GM12873 (cell line): ENCODE data around the gene NTN3.

Source experiments
- TF ChIP-seq, protein P1 (sequence below): IDR thresholded peaks from 2 replicates; pipeline ENCODE4 v1.5.1; 2012; ENCODE audit warnings: low read depth, mild to moderate bottlenecking, moderate library complexity, low read length, control low read depth; ENCODE audit not compliant: insufficient read depth; ENCODE audit errors: missing control alignments

Gene NTN3

DNA sequence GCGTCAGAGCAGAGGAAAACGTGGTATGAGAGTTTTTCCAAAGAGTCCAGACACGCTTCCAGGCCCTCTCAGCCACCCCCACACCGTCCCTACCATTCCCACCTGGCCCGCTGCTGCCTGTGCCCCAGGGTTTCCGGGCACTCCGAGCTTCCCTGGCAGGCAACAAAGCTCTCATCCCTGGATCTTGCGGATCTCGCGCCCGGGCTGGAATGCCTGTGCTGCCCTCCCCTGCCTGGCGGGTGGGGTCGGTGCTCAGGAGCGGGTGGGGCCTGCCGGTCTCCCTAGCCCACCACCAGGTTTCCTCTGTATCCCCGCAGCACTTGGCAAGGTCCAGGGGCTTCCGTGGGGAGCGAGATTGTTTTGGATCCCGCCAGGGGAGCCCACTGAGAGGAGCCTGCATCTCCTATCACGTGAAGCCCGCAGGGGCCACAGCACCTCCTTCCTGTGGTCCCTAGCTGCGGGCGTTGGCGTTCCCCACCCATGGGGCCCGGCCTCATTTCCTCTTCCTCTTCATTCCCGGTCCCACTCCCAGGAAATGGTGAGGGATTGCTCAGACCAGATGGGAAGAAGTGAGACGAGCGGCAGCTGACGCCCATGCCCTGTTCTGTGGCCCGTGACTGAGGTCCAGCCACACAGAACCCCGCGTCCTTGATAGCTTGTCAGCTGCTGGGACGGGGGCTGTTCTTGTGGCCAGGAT lies 14.9 kb downstream of the NTN3 start:
- TF ChIP-seq, protein P1, sequence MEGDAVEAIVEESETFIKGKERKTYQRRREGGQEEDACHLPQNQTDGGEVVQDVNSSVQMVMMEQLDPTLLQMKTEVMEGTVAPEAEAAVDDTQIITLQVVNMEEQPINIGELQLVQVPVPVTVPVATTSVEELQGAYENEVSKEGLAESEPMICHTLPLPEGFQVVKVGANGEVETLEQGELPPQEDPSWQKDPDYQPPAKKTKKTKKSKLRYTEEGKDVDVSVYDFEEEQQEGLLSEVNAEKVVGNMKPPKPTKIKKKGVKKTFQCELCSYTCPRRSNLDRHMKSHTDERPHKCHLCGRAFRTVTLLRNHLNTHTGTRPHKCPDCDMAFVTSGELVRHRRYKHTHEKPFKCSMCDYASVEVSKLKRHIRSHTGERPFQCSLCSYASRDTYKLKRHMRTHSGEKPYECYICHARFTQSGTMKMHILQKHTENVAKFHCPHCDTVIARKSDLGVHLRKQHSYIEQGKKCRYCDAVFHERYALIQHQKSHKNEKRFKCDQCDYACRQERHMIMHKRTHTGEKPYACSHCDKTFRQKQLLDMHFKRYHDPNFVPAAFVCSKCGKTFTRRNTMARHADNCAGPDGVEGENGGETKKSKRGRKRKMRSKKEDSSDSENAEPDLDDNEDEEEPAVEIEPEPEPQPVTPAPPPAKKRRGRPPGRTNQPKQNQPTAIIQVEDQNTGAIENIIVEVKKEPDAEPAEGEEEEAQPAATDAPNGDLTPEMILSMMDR: no peak

DNA sequence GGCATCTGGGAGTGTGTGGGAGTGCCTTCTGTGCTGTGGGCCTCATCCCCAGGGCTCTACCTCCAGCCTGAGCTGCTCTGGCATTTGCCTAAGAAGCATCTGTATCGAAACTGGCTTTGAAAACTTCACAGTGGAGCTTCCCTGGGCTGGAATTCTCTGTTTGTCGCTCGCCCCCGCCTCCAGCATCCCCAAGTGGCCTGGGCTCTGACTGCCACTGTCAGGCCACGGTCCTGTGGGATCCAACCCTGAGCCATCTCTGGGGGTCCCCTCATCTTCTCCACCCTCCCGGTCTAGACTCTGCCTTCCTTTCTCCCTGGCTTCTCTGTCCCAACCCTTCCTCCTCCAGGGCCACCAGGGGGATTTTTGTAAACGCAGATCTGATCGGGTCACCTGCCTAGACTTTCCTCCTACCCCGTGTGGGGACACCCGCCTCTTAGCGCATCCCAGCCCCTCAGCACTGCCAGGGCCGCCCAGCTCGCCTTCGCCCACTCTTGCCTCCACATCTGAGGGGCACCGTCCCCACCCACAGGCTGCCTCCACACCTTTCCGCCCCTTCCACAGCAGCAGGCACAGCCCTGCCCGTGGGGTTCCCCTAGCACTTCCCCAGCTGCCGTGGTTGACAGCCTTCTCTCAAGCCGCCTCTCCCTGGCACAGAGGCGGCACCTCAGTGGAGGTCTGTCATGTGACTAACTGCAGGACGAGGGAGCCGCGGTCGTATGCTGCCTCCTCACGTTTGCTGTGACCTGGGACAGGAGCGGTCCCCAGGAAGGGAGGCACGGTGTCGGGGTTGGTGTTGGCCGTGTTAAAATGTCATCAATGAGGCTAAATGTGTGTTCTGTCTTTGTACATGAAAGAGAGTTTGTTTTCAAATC lies 15.8 kb downstream of the NTN3 start:
- TF ChIP-seq, protein P1: peak; percentile 53

DNA sequence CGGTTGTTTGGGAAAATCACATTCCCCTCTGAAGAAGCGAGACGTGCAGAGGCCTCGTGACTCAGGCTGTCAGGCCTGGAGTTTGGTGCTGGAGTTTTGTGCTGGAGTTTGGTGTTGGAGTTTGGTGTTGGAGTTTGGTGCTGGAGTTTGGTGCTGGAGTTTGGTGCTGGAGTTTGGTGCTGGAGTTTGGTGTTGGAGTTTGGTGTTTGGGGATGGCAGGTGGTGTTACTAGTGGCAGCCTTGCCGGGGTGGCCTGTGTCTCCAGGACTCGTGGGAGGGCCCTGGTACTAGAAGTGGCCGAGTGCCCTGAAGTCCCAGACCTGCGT lies 16.4 kb downstream of the NTN3 start:
- TF ChIP-seq, protein P1: no peak

DNA sequence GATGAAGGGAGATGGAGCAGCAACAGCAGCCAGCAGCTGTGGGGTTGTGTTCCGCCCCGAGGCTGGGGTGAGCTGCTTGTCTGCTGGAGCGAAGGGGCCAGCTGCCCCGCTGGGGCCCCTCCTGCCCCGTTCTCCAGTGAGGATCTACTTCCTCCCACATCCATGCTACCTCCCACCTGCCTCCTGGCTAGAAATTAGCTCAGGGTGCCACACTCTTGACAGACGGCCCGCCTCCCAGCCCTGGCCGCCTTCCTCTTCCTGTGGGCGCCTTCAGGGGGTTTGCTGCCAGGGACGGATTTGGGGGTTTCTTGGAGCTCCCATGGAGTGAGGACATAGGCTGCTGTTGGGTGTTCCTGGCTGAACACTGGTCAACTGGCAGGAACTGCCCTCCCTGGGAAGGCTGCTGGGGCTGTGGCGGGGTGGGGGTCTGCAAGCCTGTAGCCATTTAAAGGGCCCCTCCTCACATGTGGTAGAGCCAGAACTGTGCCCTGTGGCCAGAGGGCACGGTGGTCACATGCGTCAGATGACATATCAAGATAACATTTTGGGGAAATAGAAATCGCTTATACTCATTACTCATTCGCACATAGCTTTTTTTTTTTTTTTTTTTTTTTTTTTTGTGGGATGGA lies 16.9 kb downstream of the NTN3 start:
- TF ChIP-seq, protein P1: no peak

DNA sequence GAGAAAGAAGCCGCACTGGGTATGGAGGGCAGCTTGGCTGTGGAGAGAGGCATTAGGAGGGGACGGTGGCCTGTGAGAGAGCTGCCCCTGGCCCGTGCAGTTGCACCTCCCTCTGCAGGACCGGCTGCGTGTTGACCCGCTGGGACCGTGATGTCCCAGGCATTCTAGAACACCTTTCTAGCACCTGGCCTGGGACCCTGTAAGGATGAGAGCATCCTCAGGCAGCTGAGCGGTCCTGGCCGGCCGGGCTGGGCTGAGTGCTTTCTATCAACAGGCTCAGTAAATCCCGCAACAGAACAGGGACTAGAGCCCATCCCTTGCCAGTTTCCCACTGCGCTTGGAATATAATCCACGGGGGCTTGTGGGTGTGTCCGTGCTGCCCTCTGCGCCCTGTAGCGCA lies 18.5 kb downstream of the NTN3 start:
- TF ChIP-seq, protein P1: no peak

DNA sequence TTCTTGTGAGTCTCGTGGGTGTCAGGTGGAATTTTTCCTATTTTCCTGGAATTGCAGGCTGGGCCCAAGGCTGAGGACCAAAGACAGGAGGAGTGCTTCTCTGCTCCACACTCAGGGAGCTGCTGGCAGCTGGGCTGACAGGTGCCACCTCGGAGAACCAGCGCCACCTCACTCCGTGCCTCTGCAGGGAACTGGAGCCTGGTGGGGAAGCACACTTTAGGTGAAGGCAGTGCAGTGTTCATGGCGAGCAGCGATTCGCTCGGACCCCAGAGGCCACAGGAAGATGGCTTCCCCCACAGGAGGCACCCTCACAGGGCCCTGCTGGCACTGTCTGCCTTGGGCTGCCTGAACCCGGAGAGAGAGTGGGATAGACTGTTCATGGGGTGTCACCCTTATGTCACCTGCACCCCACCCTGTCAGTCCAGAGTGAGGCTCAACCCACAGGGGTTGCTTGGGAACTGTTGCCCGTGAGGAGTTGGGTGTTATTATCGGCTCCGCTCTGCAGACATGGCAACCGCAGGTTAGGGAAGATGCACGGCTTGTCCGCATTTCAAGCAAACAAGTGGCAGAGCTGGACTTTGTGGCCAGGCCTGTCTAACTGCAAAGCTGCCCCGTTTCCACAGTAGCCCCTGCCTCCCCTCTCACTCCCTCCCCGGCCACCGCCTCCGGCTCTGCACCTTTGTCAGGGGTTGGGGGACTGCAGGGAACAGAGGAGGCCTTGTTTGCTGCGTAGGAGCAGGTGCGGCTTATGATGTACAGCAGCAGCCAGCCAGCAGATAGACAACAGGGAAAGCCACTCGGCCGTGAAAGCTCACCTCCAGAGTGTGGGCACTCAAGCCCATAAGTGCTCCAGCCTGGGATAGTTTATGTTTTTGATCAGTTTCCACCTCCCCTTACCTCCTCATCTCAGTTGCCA lies 19.4 kb downstream of the NTN3 start:
- TF ChIP-seq, protein P1: no peak
